SH-SY5Y (cell line): ENCODE data around the gene NINL.

ENCODE experiments used
- GATA2 ChIP-seq: IDR thresholded peaks from 2 replicates; pipeline ENCODE4 v1.6.1; 2011; ENCODE audit warnings: mild to moderate bottlenecking, low read depth, low read length
- GATA3 ChIP-seq: IDR thresholded peaks from 2 replicates; pipeline ENCODE4 v1.6.1; 2011; ENCODE audit warnings: low read depth, mild to moderate bottlenecking, low read length, moderate library complexity

NINL gene

GRCh38 chr20:25504366-25505135, 80.8 kb downstream of the NINL start:
- no peak for TF ChIP-seq GATA2
- TF ChIP-seq GATA3 = no peak

- TF ChIP-seq GATA2 (no peak), GATA3 (no peak)
Measured at GRCh38 chr20:25503936-25504335, 81.4 kb downstream of the NINL start.

GRCh38 chr20:25500880-25501351, 84.4 kb downstream of the NINL start:
- TF ChIP-seq GATA2 (no peak), GATA3 (no peak)

- no peak for TF ChIP-seq GATA3
- no peak for TF ChIP-seq GATA2
Measured at GRCh38 chr20:25499855-25500434, 85.4 kb downstream of the NINL start.

GRCh38 chr20:25499031-25499430, 86.3 kb downstream of the NINL start:
- TF ChIP-seq GATA3 (no peak), GATA2 (no peak)

- TF ChIP-seq GATA2 (no peak), GATA3 (no peak)
Measured at GRCh38 chr20:25498280-25498606, 87.1 kb downstream of the NINL start.

- no peak for TF ChIP-seq GATA3
- 0 out of 2 replicates have a peak, but pooled peaks have one; percentile 17 for TF ChIP-seq GATA2
Measured at GRCh38 chr20:25497586-25498279, 87.6 kb downstream of the NINL start.

GRCh38 chr20:25496968-25497401, 88.3 kb downstream of the NINL start:
- TF ChIP-seq GATA3 (no peak), GATA2 (no peak)

- TF ChIP-seq GATA2 = no peak
- TF ChIP-seq GATA3 = no peak
Measured at GRCh38 chr20:25496165-25496967, 89.0 kb downstream of the NINL start.

GRCh38 chr20:25495189-25495824, 90.0 kb downstream of the NINL start:
- no peak for TF ChIP-seq GATA3

- TF ChIP-seq GATA3 (no peak), GATA2 (no peak)
Measured at GRCh38 chr20:25494506-25495188, 90.7 kb downstream of the NINL start.

- TF ChIP-seq GATA3 (no peak), GATA2 (no peak)
Measured at GRCh38 chr20:25493748-25494505, 91.4 kb downstream of the NINL start.
